Left lung (tissue), 10 donors: ENCODE data around the gene PDSS2. TPM values are rescaled to one million over a fixed set of nuclear protein-coding genes. Genes with fewer than 3 reads are reported as not detected.

Source experiments
- ATAC-seq: fragments of 200-7000 bp; cut with Tn5 transposase; one replicate; pipeline ENCODE4 v1.9.1; 2020; ENCODE audit warnings: moderate library complexity
- DNase-seq, 4 donors: peaks; one replicate each; pipeline ENCODE4 v3.0.0-alpha.2; 2013 to 2020
- H3K27ac ChIP-seq, 2 donors: fragments of 200-600 bp; sonication (generic) in 1 of 2; one replicate each; pipeline versions ENCODE4 v1.5.0 to v1.8.0; 2020 to 2021
- H3K27me3 ChIP-seq, 2 donors: fragments of 200-600 bp; sonication (generic) in 1 of 2; one replicate each; pipeline versions ENCODE4 v1.5.0 to v1.8.0; 2020 to 2021
- H3K36me3 ChIP-seq, 2 donors: fragments of 200-600 bp; sonication (generic) in 1 of 2; one replicate each; pipeline versions ENCODE4 v1.5.0 to v1.8.0; 2020 to 2021
- H3K4me1 ChIP-seq, 2 donors: fragments of 200-600 bp; one replicate each; pipeline ENCODE4 v1.8.0; 2021
- H3K4me3 ChIP-seq, 2 donors: fragments of 200-600 bp; sonication (generic) in 1 of 2; one replicate each; pipeline versions ENCODE4 v1.5.0 to v1.8.0; 2020 to 2021; ENCODE audit warnings: mild to moderate bottlenecking in 1 of 2
- H3K9me3 ChIP-seq, 2 donors: fragments of 200-600 bp; sonication (generic) in 1 of 2; one replicate each; pipeline versions ENCODE4 v1.5.0 to v1.8.0; 2020 to 2021
- intact Hi-C, 2 donors: fragments of 100-400 bp; cut with DNase I; formaldehyde crosslinking; loops; one replicate each; pipeline versions ENCODE4 v1.11.2 to v1.14.2; 2022
- polyA plus RNA-seq, 6 donors: library from polyadenylated mRNA; unstranded; fragments of 120-200 nt; gene quantifications; one replicate each; pipeline ENCODE4 v1.2.1, GENCODE V29; 2013; ENCODE audit not compliant: insufficient read length in 6 of 6
- total RNA-seq, 2 donors: library from RNA; stranded (reverse); fragmentation: NEBNext Ultra II Directional; extraction: Animal tissue kit (Norgen Biotek cat#: 25700); gene quantifications; one replicate each; pipeline ENCODE4 v1.2.1, GENCODE V29; 2021
- TF ChIP-seq, protein P1 (sequence below), 2 donors: fragments of 200-600 bp; sonication (generic) in 1 of 2; IDR thresholded peaks; one replicate each; pipeline versions ENCODE4 v1.5.0 to v1.8.0; 2021; ENCODE audit warnings: antibody characterized with exemption in 2 of 2
- donor health status: DM: no; HTN: yes; CAD: no.
- donor health status: DM: no; HTN: no; CAD: no.

PDSS2 gene
- total and polyA plus RNA-seq, 8 donors: 13.9 to 20.6 (median 16.4) TPM

DNA sequence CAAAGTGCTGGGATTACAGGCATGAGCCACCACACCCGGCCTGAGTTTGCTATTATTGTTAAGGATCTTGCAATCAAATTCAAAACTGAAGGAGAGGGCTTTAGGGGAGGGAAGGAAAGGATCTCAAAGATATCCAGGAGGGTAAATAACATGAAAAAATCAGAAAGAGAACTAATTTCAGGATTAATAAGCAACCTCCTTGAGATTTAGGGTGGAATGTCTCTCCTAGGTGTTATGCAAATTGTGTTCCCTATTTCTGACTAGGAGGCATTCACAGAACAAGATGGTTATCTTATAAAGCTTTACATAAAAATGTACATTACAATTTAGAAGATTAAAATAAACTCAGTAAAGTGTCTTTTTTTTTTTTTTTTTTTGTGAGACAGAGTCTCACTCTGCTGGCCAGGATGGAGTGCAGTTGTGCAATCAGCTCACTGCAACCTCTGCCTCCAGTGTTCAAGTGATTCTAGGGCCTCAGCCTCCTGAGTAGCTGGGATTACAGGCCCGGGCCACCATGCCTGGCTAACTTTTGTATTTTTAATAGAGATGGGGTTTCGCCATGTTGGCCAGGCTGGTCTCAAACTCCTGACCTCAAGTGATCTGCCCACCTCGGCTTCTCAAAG is 252.0 kb downstream of the PDSS2 start:
- TF ChIP-seq, protein P1, sequence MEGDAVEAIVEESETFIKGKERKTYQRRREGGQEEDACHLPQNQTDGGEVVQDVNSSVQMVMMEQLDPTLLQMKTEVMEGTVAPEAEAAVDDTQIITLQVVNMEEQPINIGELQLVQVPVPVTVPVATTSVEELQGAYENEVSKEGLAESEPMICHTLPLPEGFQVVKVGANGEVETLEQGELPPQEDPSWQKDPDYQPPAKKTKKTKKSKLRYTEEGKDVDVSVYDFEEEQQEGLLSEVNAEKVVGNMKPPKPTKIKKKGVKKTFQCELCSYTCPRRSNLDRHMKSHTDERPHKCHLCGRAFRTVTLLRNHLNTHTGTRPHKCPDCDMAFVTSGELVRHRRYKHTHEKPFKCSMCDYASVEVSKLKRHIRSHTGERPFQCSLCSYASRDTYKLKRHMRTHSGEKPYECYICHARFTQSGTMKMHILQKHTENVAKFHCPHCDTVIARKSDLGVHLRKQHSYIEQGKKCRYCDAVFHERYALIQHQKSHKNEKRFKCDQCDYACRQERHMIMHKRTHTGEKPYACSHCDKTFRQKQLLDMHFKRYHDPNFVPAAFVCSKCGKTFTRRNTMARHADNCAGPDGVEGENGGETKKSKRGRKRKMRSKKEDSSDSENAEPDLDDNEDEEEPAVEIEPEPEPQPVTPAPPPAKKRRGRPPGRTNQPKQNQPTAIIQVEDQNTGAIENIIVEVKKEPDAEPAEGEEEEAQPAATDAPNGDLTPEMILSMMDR (IDR thresholded peaks at IDR 0.05): no peak
- Histone ChIP-seq H3K9me3 (peaks cover 0 to 7% of the 10 kb centered on the region in 2 donors), H3K27ac (no peak overlapping the region), H3K4me1 (peaks cover 0 to 5% of the 10 kb centered on the region in 2 donors), H3K36me3 (peaks cover 0 to 15% of the 10 kb centered on the region in 2 donors), H3K27me3 (no peaks in the 10 kb centered on the region), H3K4me3 (no peak overlapping the region)
- ATAC-seq (no peak), DNase-seq (no peak)
- intact Hi-C loops: no loop called here

DNA sequence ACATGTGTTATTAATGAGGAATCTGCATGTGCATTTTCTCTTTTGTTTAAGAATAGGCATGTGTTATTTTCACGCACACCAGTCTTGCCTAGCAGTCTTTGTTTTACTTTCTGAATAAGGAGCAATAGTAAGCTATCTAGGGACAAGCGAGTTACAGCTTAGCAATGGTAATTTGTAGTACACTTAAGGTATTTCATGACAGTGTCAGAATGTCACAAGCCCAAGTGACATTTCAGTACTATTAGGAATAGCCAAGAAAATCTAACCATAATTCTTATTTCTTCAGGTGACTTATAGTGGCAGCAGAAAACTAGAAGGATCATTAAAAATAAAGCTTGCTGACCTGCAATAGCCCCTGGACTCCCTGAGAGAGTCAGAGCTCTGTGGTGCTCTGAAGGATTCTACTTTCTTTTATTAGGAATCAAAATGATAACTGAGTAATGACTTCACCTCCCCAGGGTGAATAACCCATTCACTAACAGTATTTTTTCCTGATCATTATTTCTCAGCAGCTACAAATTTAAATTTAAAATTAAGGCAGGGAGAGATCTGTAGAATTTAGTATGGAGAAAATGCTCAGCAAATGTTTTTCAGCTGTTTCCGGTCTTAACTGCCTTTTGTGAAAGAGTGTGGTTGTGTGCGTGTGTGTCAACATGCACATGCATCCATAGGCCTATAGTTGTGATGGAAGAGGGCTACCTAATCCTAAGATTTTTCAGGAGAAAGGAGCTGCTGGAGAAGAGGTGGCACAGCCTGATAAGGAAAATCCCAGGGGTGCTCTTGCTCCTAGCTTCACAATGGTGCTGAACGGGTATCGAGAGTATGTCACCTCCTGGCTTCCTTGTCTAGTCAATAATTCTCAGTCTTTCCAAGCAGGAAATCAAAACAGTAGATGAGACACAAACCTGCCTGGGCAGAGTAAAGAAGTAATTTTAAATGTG is 254.0 kb downstream of the PDSS2 start:
- TF ChIP-seq, protein P1 (IDR thresholded peaks at IDR 0.05): no peak
- intact Hi-C loops: no loop called here
- H3K9me3 ChIP-seq: peaks cover 0 to 7% of the 10 kb centered on the region in 2 donors
- H3K36me3 ChIP-seq: peaks cover 0 to 15% of the 10 kb centered on the region in 2 donors
- DNase-seq (no peak), ATAC-seq (peak; percentile 21)
- H3K4me3 ChIP-seq: no peak overlapping the region
- H3K4me1 ChIP-seq: no peaks in the 10 kb centered on the region
- H3K27ac ChIP-seq: no peak overlapping the region
- no peaks in the 10 kb centered on the region for H3K27me3 ChIP-seq

DNA sequence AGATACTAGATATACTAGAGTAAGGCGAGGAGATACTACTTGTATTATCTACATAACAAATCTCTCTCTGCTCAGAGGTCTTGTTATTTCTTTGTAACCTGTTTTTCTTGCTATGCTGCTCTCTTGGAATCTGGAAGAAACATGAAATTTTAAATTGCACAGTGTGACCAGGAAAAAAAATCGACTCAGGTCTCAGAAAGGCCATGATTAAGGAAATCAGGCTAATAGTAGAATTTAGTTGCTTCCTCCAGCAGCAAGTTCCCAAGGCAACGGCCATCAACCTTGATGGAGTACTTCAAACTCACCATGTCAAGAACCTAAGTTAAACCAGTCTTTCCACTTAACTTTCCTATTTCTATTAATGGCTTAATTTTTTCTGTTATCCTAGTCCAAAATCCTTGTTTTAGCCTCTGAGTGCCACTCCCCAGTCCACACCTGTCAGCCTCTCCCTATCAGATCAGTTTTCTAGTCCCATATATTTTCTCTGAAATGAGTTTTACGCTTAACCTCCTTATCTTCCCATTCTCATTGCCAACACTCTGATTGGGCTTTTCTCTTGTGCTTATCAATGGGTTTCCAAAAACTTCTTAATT is 256.4 kb downstream of the PDSS2 start:
- peak overlapping the region; percentile 50 to 59 for H3K27ac ChIP-seq
- intact Hi-C loops: no loop called here
- no peaks in the 10 kb centered on the region for H3K27me3 ChIP-seq

DNA sequence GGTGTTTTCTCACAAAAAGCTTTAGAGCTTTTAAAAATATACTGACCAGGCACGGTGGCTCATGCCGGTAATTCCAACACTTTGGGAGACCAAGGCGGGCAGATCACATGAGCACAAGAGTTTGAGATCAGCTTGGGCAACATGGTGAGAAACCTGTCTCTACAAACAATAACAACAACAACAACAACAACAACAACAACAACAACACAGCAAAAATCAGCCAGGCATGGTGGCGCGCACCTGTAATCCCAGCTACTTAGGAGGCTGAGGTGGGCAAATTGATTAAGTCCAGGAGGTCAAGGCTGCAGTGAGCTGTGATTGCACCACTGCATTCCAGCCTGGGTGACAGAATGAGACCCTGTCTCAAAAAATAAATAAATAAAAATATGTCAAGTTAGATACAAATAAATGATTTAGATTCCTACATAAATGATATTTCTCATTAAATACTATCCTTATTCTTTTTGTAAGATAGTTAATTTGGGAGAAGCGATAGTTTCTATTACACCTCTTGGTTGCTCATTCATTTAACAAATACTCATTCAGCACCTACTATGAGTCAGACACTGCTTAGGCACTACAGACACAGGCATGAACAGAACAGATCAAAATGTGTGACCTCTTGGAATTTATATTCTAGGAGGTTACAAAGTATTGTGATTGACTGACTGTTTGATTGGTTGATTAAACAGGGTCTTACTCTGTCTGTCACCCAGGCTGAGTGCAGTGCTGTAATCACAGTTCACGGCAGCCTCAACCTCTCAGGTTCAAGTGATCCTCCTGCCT is 260.5 kb downstream of the PDSS2 start:
- H3K9me3 ChIP-seq: no peaks in the 10 kb centered on the region
- DNase-seq (no peak), ATAC-seq (no peak)
- TF ChIP-seq, protein P1 (IDR thresholded peaks at IDR 0.05): no peak
- H3K4me3 ChIP-seq: no peak overlapping the region
- intact Hi-C loops: no loop called here
- no peaks in the 10 kb centered on the region for H3K27me3 ChIP-seq
- H3K36me3 ChIP-seq: no peaks in the 10 kb centered on the region
- H3K27ac ChIP-seq: no peak overlapping the region
- no peaks in the 10 kb centered on the region for H3K4me1 ChIP-seq

More for the DNA sequence above, 256.4 kb downstream of the PDSS2 start:
- Histone ChIP-seq H3K36me3 (peaks cover 0 to 11% of the 10 kb centered on the region in 2 donors), H3K4me3 (no peak overlapping the region), H3K9me3 (peaks cover 0 to 7% of the 10 kb centered on the region in 2 donors), H3K4me1 (no peaks in the 10 kb centered on the region)
- ATAC-seq: peak; percentile 86
- TF ChIP-seq, protein P1 (IDR thresholded peaks at IDR 0.05): no peak
- DNase-seq: peak in 2 of 4 donors; percentile 53 to 73
